B cell (primary cell): ENCODE results near the gene C1QTNF12. TPM values are rescaled to one million over a fixed set of nuclear protein-coding genes. Genes with fewer than 3 reads are reported as not detected.

Experiments used
- ATAC-seq: fragments of 200-7000 bp; cut with Tn5 transposase; one replicate; pipeline ENCODE4 v1.10.0; 2021; ENCODE audit warnings: low read depth, mild to moderate bottlenecking, moderate number of reproducible peaks, moderate library complexity
- CTCF ChIA-PET: fragments of 350-600 bp; sonication (Branson Sonifier 250); formaldehyde crosslinking; loops from one replicate; lab custom pipeline; 2021; ENCODE audit warnings: antibody characterized with exemption, inconsistent platforms; lab: Charles Lee
- POLR2A ChIA-PET: fragments of 350-600 bp; sonication (Branson Sonifier 250); formaldehyde crosslinking; loops from one replicate; lab custom pipeline; 2021; ENCODE audit warnings: antibody characterized with exemption; lab: Charles Lee
- DNase-seq: peaks from one replicate; pipeline ENCODE4 v3.0.0; 2013
- H2AFZ ChIP-seq: 2 replicates; pipeline ENCODE4 v1.6.1; 2012; ENCODE audit warnings: mild to moderate bottlenecking, low read depth, low read length; ENCODE audit not compliant: insufficient read depth, poor library complexity, severe bottlenecking
- H3K27ac ChIP-seq, 2 donors: 1 replicate in 1 of 2; 2 replicates in 1 of 2; pipeline ENCODE4 v1.5.1; 2012 to 2013; ENCODE audit warnings: low read length in 2 of 2, mild to moderate bottlenecking in 2 of 2, moderate library complexity in 1 of 2
- H3K27me3 ChIP-seq, 4 experiments: fragments of 200-600 bp in 1 of 4; sonication (generic) in 1 of 4; replicated peaks in 1 of 4; 1 replicate in 2 of 4; 2 replicates in 2 of 4; pipeline versions ENCODE4 v1.6.1 to v1.7.0; 2013 to 2016; ENCODE audit warnings: low read length in 3 of 4, mild to moderate bottlenecking in 2 of 4, mixed read lengths in 1 of 4, moderate library complexity in 1 of 4; ENCODE audit not compliant: insufficient read depth in 4 of 4, control insufficient read depth in 3 of 4; ENCODE audit errors: control extremely low read depth in 1 of 4
- H3K36me3 ChIP-seq, 2 experiments: replicated peaks in 1 of 2; 1 replicate in 1 of 2; 2 replicates in 1 of 2; pipeline versions ENCODE4 v1.6.1 to v1.7.1; 2013; ENCODE audit warnings: low read length in 1 of 2; ENCODE audit not compliant: insufficient read depth in 2 of 2, control insufficient read depth in 1 of 2; ENCODE audit errors: control extremely low read depth in 1 of 2, extremely low read depth in 1 of 2
- H3K4me1 ChIP-seq, 2 donors: fragments of 200-600 bp in 1 of 2; sonication (generic) in 1 of 2; 1 replicate in 1 of 2; 2 replicates in 1 of 2; pipeline versions ENCODE4 v1.5.1 to v1.6.1; 2013 to 2017; ENCODE audit warnings: low read length in 2 of 2; ENCODE audit not compliant: control insufficient read depth in 2 of 2, insufficient read depth in 2 of 2
- H3K4me2 ChIP-seq: replicated peaks from 2 replicates; pipeline ENCODE3; 2012; ENCODE audit warnings: mild to moderate bottlenecking, low read depth, low read length; ENCODE audit not compliant: poor library complexity, severe bottlenecking
- H3K4me3 ChIP-seq, 5 experiments: fragments of 200-600 bp in 1 of 5; sonication (generic) in 1 of 5; 1 replicate in 3 of 5; 2 replicates in 2 of 5; pipeline versions ENCODE4 v1.5.1 to v1.7.0; 2011 to 2016; ENCODE audit warnings: low read length in 4 of 5, mild to moderate bottlenecking in 4 of 5, low read depth in 2 of 5, control low read depth in 1 of 5, moderate library complexity in 1 of 5; ENCODE audit not compliant: insufficient read depth in 1 of 5; ENCODE audit errors: control extremely low read depth in 1 of 5, extremely low read depth in 1 of 5
- H3K79me2 ChIP-seq: fragments of 200-600 bp; sonication (generic); one replicate; pipeline ENCODE4 v1.6.0; 2016; ENCODE audit warnings: low read length; ENCODE audit not compliant: control insufficient read depth, insufficient read depth
- H3K9ac ChIP-seq: fragments of 200-600 bp; sonication (generic); 2 replicates; pipeline ENCODE4 v1.6.1; 2017; ENCODE audit warnings: mild to moderate bottlenecking, low read length, moderate library complexity
- H3K9me3 ChIP-seq, 3 donors: one replicate each; pipeline versions ENCODE4 v1.6.1 to v1.7.1; 2013; ENCODE audit warnings: low read length in 2 of 3; ENCODE audit not compliant: control insufficient read depth in 2 of 3, insufficient read depth in 1 of 3; ENCODE audit errors: control extremely low read depth in 1 of 3
- H4K20me1 ChIP-seq: 2 replicates; pipeline ENCODE4 v1.6.0; 2012; ENCODE audit warnings: mild to moderate bottlenecking, low read length; ENCODE audit not compliant: insufficient read depth, control insufficient read depth, poor library complexity, severe bottlenecking
- H3K27ac Mint-ChIP-seq: one replicate; pipeline ENCODE4 v1.8.0; 2021; ENCODE audit warnings: mixed read lengths
- H3K27me3 Mint-ChIP-seq: one replicate; pipeline ENCODE4 v1.8.0; 2021; ENCODE audit warnings: mixed read lengths
- H3K4me1 Mint-ChIP-seq: one replicate; pipeline ENCODE4 v1.8.0; 2021; ENCODE audit warnings: mixed read lengths
- H3K4me3 Mint-ChIP-seq: one replicate; pipeline ENCODE4 v1.8.0; 2021; ENCODE audit warnings: mixed read lengths
- H3K9me3 Mint-ChIP-seq: one replicate; pipeline ENCODE4 v1.8.0; 2022; ENCODE audit warnings: mixed read lengths; ENCODE audit not compliant: insufficient read depth
- CTCF ChIP-seq: fragments of 200-600 bp; IDR thresholded peaks from one replicate; pipeline ENCODE4 v1.8.0; 2022; ENCODE audit warnings: antibody characterized with exemption, mild to moderate bottlenecking
- EZH2 ChIP-seq: IDR thresholded peaks from 2 replicates; pipeline ENCODE4 v1.6.1; 2012; ENCODE audit warnings: borderline replicate concordance, low read depth, mild to moderate bottlenecking, moderate library complexity, low read length; ENCODE audit not compliant: insufficient read depth, poor library complexity, severe bottlenecking
- WGBS: methylation state at CpG from one replicate; pipeline ENCODE4 v1.1.5; 2013; ENCODE audit warnings: missing lambda C conversion rate; ENCODE audit not compliant: insufficient coverage; 5-methylcytosine and 5-hydroxymethylcytosine counted together
- intact Hi-C: fragments of 100-400 bp; cut with micrococcal nuclease; formaldehyde crosslinking; loops from one replicate; pipeline ENCODE4 v1.10.0; 2022
- polyA plus RNA-seq: library from polyadenylated mRNA; depleted of rRNA; stranded (reverse); fragments of >200 nt; gene quantifications from 2 replicates; pipeline ENCODE4 v1.2.3, GENCODE V29; 2012
- total RNA-seq, 2 donors: library from RNA; stranded (reverse); fragments of 120-200 nt in 1 of 2; gene quantifications; 1 replicate in 1 of 2; 2 replicates in 1 of 2; pipeline versions ENCODE4 v1.2.3 to v1.2.4, GENCODE V29; 2013 to 2022

C1QTNF12 gene
- total and polyA plus RNA-seq, 2 donors (not counting 1 experiment from before 2014, with no cell fraction given), result 1.2 to 3.2 TPM

DNA sequence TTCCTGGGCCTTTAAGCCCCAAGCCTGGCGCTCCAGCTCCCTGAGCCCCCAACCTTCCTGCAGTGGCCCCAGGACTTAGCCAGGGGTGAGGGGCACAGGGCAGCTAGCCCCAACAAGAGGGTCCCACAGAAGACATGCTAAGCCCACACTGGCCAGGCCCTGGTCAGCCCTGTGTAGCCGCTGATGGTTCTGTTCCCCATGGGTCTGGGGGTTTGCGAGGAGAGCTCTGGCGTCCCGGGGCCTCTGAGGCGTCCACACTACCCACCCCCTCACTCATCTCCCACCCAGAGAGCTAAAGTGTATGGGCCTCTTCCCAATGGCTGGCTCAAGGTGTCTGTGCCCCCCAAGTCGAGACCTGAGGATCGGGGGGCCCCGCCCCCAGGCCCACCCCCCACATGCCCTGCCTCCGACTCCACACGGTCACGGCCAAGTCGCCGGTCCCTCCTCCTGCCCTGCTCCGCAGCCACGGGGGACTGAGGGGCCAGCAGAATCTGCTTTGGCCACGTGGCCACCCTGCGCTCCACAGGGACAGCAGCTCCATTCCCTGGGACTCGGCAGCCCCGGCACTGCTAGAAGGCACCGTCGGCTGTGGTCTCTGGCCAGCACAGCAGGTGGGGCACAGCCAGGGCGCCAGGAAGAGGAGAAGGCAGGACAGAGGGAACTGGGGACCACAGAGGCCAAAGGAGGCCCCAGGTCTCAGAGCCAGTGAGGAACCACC, 47.9 kb downstream of the C1QTNF12 start:
- ChIA-PET CTCF (interaction anchor here (0.6 to 0.8 kb wide), 2 partner anchors 10 to 94 kb away, joined by 3 read pairs; no protein-coding TSS in a partner anchor), POLR2A (no interaction called here)
- Histone ChIP-seq H3K4me3 (no peak overlapping the region), H3K27ac (no peak overlapping the region), H3K36me3 (no peaks in the 10 kb centered on the region), H3K9ac (no peak overlapping the region), H2AFZ (no peak overlapping the region), H4K20me1 (no peaks in the 10 kb centered on the region), H3K79me2 (no peaks in the 10 kb centered on the region), H3K4me2 (no peak overlapping the region), H3K4me1 (peaks cover 5 to 7% of the 10 kb centered on the region in 2 donors), H3K9me3 (peaks cover 1 to 17% (median 5%) of the 10 kb centered on the region in 3 donors), H3K27me3 (peaks cover 0 to 10% (median 5%) of the 10 kb centered on the region in 4 experiments)
- Mint-ChIP-seq H3K4me3 (no peak overlapping the region), H3K27me3 (no peaks in the 10 kb centered on the region), H3K9me3 (peaks cover 8% of the 10 kb centered on the region), H3K27ac (no peak overlapping the region), H3K4me1 (peaks cover 8% of the 10 kb centered on the region)
- no peak for ATAC-seq
- TF ChIP-seq CTCF (no peak), EZH2 (no peak)
- intact Hi-C loops, result no loop called here
- DNase-seq, result peak; percentile 20
- WGBS, result 98% methylated on average over 20 of the region's 23 CpGs
